Hematopoietic multipotent progenitor cell (in vitro differentiated cells): ENCODE results near the gene FOXI3. TPM values are rescaled to one million over a fixed set of nuclear protein-coding genes. Genes with fewer than 3 reads are reported as not detected.

Source experiments
- DNase-seq, 3 donors: peaks; one replicate each; pipeline ENCODE4 v3.0.0-alpha.2; 2011 to 2015; ENCODE audit warnings: low read depth in 2 of 3, low spot score in 2 of 3
- total RNA-seq: library from RNA; depleted of rRNA; stranded (reverse); fragments of >200 nt; gene quantifications from one replicate; pipeline ENCODE4 v1.2.3, GENCODE V29; 2012

FOXI3 gene
- total RNA-seq = not detected

- no peak for DNase-seq
These were observed at the start of gene FOXI3 for GRCh38 chr2:88452565-88452905. Gene FOXI3 (minus strand): TSS chr2:88452693. CDS start chr2:88452535, 158 bp downstream.

- no peak for DNase-seq
These were observed 48.2 kb upstream of the FOXI3 start for GRCh38 chr2:88500691-88501090.

- DNase-seq = no peak
These were observed 46.7 kb upstream of the FOXI3 start for GRCh38 chr2:88499204-88499603.

GRCh38 chr2:88493481-88493880, 41.0 kb upstream of the FOXI3 start:
- no peak for DNase-seq

- no peak for DNase-seq
These were observed 39.5 kb upstream of the FOXI3 start for GRCh38 chr2:88492002-88492401.

- DNase-seq = no peak
These were observed 36.7 kb upstream of the FOXI3 start for GRCh38 chr2:88489181-88489580.

- no peak for DNase-seq
These were observed 30.7 kb upstream of the FOXI3 start for GRCh38 chr2:88483200-88483599.

- no peak for DNase-seq
These were observed 29.3 kb upstream of the FOXI3 start for GRCh38 chr2:88481691-88482336.

GRCh38 chr2:88472811-88473210, 20.3 kb upstream of the FOXI3 start:
- no peak for DNase-seq

- no peak for DNase-seq
These were observed 18.8 kb upstream of the FOXI3 start for GRCh38 chr2:88471083-88471942.

GRCh38 chr2:88469202-88470114, 17.0 kb upstream of the FOXI3 start:
- DNase-seq = no peak

GRCh38 chr2:88464153-88464552, 11.7 kb upstream of the FOXI3 start:
- DNase-seq = no peak

- DNase-seq = no peak
These were observed 6.1 kb upstream of the FOXI3 start for GRCh38 chr2:88458633-88459032.

GRCh38 chr2:88452980-88453582, 588 bp upstream of the FOXI3 start:
- peak in 2 of 3 donors; percentile 37 to 52 for DNase-seq

- DNase-seq = peak in 2 of 3 donors; percentile 46 to 67
These were observed 505 bp downstream of the FOXI3 start for GRCh38 chr2:88451811-88452564.

GRCh38 chr2:88450925-88451810, 1.3 kb downstream of the FOXI3 start:
- DNase-seq = no peak

- DNase-seq = no peak
These were observed 2.3 kb downstream of the FOXI3 start for GRCh38 chr2:88450186-88450585.

- DNase-seq = no peak
These were observed 4.2 kb downstream of the FOXI3 start for GRCh38 chr2:88448248-88448647.

- no peak for DNase-seq
These were observed 9.0 kb downstream of the FOXI3 start for GRCh38 chr2:88443353-88443938.
